Bone marrow (tissue), 2 donors: ENCODE measurements around the gene SMIM38.
A peak's percentile ranks its signal among the peaks of the same experiment; 100 is the strongest.
"Not testable (repeated sequence)": the region's sequence is repeated elsewhere in the genome, so short reads cannot be mapped to it uniquely, and the experiment has no call there.

ENCODE experiments used
- DNase-seq, 2 donors: peaks; one replicate each; lab custom pipeline; 2025; lab: John Stamatoyannopoulos, UW

The SMIM38 gene

GRCh38 chr11:69140161-69140560 lies 15.6 kb upstream of the SMIM38 start:
- not testable (repeated sequence) for DNase-seq

- DNase-seq, result no peak
These were observed 15.1 kb upstream of the SMIM38 start for GRCh38 chr11:69140635-69141034.

DNA sequence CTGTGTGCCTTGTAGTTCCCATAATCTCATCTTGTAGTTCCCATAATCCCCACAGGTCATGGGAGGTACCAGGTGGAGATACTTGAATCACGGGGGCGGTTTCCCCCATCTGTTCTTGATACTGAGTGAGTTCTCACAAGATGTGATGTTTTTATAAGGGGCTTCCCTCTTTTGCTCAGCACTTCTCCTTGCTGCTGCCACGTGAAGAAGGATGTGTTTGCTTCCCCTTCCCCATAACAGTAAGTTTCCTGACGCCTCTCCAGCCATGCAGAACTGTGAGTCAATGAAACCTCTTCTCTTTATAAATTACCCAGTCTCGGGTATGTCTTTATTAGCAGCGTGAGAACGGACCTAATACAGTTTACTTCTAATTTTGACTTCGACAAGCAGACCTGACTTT lies 14.0 kb upstream of the SMIM38 start:
- DNase-seq, result peak in 1 of 2 donors; percentile 30

- DNase-seq, result no peak
These were observed 12.8 kb upstream of the SMIM38 start for GRCh38 chr11:69142895-69143294.

DNA sequence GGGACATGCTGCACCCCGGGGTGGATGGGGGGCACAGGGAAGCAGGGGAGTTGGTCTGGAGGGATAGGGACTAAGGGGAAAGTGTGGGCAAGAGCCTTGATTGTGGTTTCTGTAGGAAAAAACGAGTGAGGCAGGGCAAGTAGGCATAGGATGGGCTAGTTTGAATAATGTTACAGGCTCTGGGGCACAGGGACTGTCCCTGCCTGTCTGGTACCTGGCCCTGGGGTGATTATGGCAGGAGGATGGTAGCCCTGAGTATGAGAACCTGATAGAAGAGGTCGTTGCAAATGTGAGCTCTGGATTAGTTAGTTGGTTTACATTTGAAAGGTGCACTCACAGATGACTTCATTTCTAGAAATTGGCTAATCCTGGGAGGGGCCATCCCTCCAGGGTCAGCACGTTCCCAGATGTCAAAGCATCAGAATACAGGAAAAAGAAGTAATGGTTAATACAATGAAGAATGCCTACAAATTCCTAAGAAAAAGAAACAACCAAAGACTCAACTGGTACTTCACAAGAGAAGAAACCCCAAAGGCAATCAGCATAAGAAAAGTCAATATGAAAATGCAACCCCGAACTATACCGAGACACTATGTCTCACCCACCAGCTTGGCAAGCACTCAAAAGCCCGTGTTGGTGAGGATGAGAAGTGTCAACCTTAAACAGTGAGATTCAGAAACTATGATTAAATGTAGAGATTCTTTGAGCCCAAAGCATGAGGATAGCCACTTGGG lies 11.3 kb upstream of the SMIM38 start:
- DNase-seq, result no peak

GRCh38 chr11:69145050-69145380 lies 10.7 kb upstream of the SMIM38 start:
- no peak for DNase-seq

GRCh38 chr11:69148377-69148762 lies 7.4 kb upstream of the SMIM38 start:
- no peak for DNase-seq

DNA sequence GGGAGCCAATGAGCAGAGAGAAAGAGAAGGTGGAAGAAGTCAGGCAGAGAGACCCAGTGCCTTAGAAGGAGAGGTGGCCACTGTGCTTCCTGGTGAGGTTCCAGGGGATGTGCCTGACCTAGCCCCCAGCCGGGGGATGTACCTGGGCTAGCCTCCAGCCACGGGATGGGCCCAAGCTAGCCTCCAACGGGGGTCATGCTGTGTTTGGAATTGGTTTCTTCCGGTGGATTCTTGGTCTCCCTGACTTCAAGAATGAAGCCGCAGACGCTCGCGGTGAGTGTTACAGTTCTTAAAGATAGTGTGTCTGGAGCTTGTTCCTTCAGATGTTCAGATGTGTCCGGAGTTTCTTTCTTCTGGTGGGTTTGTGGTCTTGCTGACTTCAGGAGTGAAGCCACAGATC lies 6.9 kb upstream of the SMIM38 start:
- no peak for DNase-seq

DNA sequence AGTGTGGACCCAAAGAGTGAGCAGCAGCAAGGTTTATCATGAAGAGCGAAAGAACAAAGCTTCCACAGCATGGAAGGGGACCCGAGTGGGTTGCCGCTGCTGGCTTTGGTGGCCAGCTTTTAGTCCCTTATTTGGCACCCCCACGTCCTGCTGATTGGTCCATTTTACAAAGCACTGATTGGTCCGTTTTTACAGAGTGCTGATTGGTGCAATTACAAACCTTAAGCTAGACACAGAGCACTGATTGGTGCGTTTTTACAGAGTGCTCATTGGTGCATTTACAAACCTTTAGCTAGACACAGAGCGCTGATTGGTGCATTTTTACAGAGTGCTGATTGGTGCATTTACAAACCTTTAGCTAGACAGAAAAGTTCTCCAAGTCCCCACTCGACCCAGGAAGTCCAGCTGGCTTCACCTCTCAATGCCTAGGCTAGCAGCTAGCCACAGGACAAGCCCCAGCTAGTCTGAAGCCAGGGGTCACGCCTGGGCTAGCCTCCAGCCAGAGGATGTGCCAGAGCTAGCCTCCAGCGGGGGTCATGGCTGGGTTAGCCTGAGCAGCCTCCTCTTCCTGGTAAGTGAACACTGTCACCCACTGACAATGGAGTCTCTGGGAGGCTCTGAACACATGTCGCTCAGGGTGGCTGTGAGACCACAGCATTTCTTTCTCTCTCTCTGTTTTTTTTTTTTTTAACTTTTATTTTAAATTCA lies 6.2 kb upstream of the SMIM38 start:
- not testable (repeated sequence) for DNase-seq

GRCh38 chr11:69150175-69150574 lies 5.6 kb upstream of the SMIM38 start:
- no peak for DNase-seq

GRCh38 chr11:69151836-69152235 lies 3.9 kb upstream of the SMIM38 start:
- DNase-seq, result no peak

DNA sequence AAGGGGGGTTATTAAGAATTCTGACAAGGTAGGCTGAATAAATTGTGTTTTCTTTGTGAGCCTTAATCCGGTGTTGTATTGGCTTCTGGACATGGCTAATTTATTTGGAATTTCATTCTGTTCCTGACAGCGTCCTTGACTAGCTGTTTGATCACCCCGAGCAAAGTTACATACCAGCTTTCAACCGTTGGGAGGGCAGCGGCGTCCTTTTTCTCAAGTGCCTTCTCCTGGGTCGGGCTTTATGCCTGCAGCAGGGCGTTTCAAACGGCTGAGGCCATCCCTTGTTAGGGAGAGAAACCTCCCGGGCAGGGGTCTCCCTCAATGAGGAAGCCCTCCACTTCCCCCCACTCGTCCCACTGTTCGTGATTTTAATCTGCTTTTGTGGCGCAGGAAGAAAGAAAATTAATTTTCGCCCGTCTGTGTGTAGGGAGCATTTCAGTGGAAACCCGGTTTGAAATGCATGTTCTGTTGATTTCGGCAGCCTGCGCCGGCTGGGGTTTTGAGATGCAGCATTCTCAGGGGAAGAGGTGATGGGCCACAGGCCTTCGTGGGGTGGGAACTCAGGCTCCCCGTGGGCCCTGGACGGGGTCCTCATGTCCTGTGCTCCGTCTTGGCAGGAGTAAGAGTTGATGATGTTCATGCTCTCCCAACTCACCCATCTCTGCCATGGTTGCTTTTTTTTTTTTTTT lies 2.9 kb upstream of the SMIM38 start:
- DNase-seq, result no peak

GRCh38 chr11:69153661-69154060 lies 2.1 kb upstream of the SMIM38 start:
- DNase-seq, result no peak

DNA sequence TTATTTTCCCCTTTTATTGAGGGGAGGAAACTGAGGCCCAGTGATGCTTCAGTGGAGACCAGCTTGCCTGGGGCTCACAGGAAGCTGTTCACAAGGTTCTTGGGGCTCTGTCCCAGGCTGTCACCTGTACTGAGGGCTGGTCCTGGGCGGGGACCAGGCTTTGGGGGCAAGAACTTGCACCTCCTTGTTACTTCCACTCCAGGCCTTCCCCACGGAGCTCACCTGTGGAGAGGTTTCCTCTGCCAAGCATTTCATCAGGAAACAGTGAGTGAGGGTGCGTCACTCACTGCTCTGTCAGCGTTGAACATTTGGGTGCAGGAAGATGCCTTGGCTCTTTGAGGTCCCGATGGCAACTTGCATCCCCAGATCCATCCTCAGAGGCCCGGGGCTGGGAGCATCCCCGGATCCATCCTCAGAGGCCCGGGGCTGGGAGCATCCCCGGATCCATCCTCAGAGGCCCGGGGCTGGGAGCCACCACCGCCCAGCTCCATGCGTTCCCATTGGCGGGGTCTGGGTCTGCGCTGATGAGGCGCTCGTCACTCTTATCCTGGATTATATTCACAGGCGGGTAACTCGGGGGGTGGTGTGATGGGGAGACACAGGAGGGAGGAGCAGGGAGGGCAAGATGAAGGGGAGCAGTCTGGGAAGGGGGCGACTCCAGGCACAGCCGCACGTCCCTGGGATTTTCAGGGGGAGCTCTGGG lies 1.4 kb upstream of the SMIM38 start:
- no peak for DNase-seq

GRCh38 chr11:69154938-69155301 lies 815 bp upstream of the SMIM38 start:
- no peak for DNase-seq

- DNase-seq, result no peak
These were observed 502 bp downstream of the SMIM38 start for GRCh38 chr11:69156235-69156639.

- no peak for DNase-seq
These were observed 979 bp downstream of the SMIM38 start for GRCh38 chr11:69156673-69157155.

- DNase-seq, result no peak
These were observed 1.6 kb downstream of the SMIM38 start for GRCh38 chr11:69157156-69157821.

- DNase-seq, result no peak
These were observed 2.1 kb downstream of the SMIM38 start for GRCh38 chr11:69157822-69158231.

DNA sequence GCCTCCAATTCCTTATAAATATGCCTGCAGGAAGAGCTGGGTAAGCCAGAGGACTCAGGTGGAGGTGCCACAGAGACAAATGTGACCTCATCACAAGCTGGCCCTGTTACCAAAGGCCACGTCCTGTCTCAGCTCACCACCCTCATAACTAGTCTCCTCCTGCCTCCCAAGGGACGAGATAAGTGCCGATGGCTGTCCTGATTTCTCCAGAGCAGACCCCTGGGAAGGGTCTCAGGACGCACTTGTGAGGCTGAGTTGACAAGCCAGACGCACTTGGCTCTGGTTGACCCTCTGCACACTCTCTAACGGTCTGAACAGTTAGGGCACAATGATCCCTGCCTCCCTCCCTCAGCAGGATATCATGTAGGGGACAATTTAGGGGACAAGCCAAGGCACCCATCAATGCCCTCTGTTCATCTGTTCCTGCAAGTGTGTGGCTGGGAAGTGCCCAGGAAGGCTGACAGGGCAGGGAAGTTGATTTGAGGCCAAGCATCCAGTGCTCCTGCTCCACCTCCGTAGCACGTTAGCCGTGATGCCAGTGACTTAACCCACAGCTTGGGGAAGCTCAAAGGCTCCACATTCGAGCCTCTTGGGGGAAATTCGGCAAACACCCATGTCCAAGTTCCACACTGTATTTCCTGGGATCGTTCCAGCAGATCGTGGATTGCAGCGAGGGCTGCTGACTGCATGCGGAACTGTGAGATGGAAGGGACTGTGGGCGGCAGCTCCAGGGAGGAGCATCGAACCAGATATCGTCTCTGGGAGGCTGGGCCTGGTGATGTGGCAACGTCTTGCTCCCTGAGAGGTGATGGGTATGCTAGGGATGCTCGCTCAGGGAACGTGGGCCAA lies 2.8 kb downstream of the SMIM38 start:
- DNase-seq, result no peak
